Endothelial cell of umbilical vein (primary cell): ENCODE measurements around the gene SNED1. TPM values are rescaled to one million over a fixed set of nuclear protein-coding genes. Genes with fewer than 3 reads are reported as not detected.

ENCODE experiments used
- BruUV-seq: library from RNA; stranded (reverse); fragments of 400-500 nt; replicated peaks from 2 replicates; lab custom pipeline; 2021; lab: Mats Ljungman, UMichigan
- CTCF ChIA-PET: fragments of 300-600, 350-600 bp; sonication (Branson Sonifier 250); formaldehyde crosslinking; loops from one replicate; lab custom pipeline; 2021; ENCODE audit warnings: antibody characterized with exemption, inconsistent platforms; lab: Charles Lee
- POLR2A ChIA-PET: fragments of 300-600, 350-600 bp; sonication (Branson Sonifier 250); formaldehyde crosslinking; loops from one replicate; lab custom pipeline; 2021; ENCODE audit warnings: antibody characterized with exemption, inconsistent platforms; lab: Charles Lee
- DNase-seq: peaks from one replicate; pipeline ENCODE4 v3.0.0-alpha.2; 2011; ENCODE audit warnings: low read depth, low spot score
- FAIRE-seq: peaks from 2 replicates; lab custom pipeline; 2011; peaks lifted over from hg19 to GRCh38; lab: Jason Lieb, UNC
- H2AFZ ChIP-seq: 2 replicates; pipeline ENCODE4 v1.6.0; 2012; ENCODE audit warnings: low read depth, low read length, control low read depth, inconsistent platforms
- H3K27ac ChIP-seq: 2 replicates; pipeline ENCODE4 v1.5.1; 2011; ENCODE audit warnings: low read depth, mild to moderate bottlenecking, control low read depth, low read length, moderate library complexity; ENCODE audit not compliant: insufficient read depth
- H3K27me3 ChIP-seq, 2 experiments: 2 replicates each; pipeline versions ENCODE4 v1.6.0 to v1.6.1; 2011; ENCODE audit warnings: low read length in 2 of 2, mixed read lengths in 1 of 2; ENCODE audit not compliant: control insufficient read depth in 2 of 2, insufficient read depth in 2 of 2
- H3K36me3 ChIP-seq, 2 experiments: 2 replicates in 1 of 2; 3 replicates in 1 of 2; pipeline ENCODE4 v1.5.1; 2011; ENCODE audit warnings: low read length in 2 of 2, mild to moderate bottlenecking in 1 of 2, moderate library complexity in 1 of 2; ENCODE audit not compliant: control insufficient read depth in 2 of 2, insufficient read depth in 2 of 2; ENCODE audit errors: extremely low read depth in 1 of 2
- H3K4me1 ChIP-seq: 3 replicates; pipeline ENCODE4 v1.5.1; 2011; ENCODE audit warnings: mild to moderate bottlenecking, low read length; ENCODE audit not compliant: control insufficient read depth, insufficient read depth; ENCODE audit errors: extremely low read depth
- H3K4me2 ChIP-seq: 2 replicates; pipeline ENCODE4 v1.6.1; 2011; ENCODE audit warnings: low read length, control low read depth, mixed read lengths; ENCODE audit not compliant: insufficient read depth
- H3K4me3 ChIP-seq, 3 experiments: fragments of 200-600 bp in 1 of 3; sonication (generic), shearing (Covaris generic) in 1 of 3; replicated peaks in 1 of 3; 2 replicates each; pipeline ENCODE4 v1.5.1; 2011 to 2016; ENCODE audit warnings: control low read depth in 3 of 3, low read length in 3 of 3, mild to moderate bottlenecking in 2 of 3, inconsistent platforms in 1 of 3, low read depth in 1 of 3, moderate library complexity in 1 of 3; ENCODE audit not compliant: insufficient read depth in 1 of 3
- H3K79me2 ChIP-seq: 2 replicates; pipeline ENCODE4 v1.6.0; 2012; ENCODE audit warnings: low read length, inconsistent platforms; ENCODE audit not compliant: control insufficient read depth, insufficient read depth
- H3K9ac ChIP-seq: replicated peaks from 2 replicates; pipeline ENCODE3; 2011; ENCODE audit warnings: low read length, control low read depth; ENCODE audit not compliant: insufficient read depth; ENCODE audit errors: extremely low read depth
- H3K9me1 ChIP-seq: replicated peaks from 3 replicates; pipeline ENCODE4 v1.6.0; 2011; ENCODE audit warnings: mild to moderate bottlenecking, low read length; ENCODE audit not compliant: control insufficient read depth, insufficient read depth; ENCODE audit errors: extremely low read depth
- H3K9me3 ChIP-seq: replicated peaks from 2 replicates; pipeline ENCODE4 v1.5.1; 2012; ENCODE audit warnings: low read length, inconsistent platforms; ENCODE audit not compliant: control insufficient read depth, insufficient read depth
- H4K20me1 ChIP-seq: replicated peaks from 2 replicates; pipeline ENCODE3; 2011; ENCODE audit warnings: mild to moderate bottlenecking, low read length; ENCODE audit not compliant: control insufficient read depth, insufficient read depth; ENCODE audit errors: extremely low read depth
- CTCF ChIP-seq, 2 donors: IDR thresholded peaks; 1 replicate in 1 of 2; 2 replicates in 1 of 2; pipeline ENCODE4 v1.5.1; 2011; ENCODE audit warnings: low read length in 2 of 2, mild to moderate bottlenecking in 2 of 2, moderate library complexity in 2 of 2, control low read depth in 1 of 2, inconsistent platforms in 1 of 2, low read depth in 1 of 2; ENCODE audit not compliant: insufficient read depth in 1 of 2; ENCODE audit errors: extremely low read depth in 1 of 2
- EZH2 ChIP-seq: IDR thresholded peaks from 2 replicates; pipeline ENCODE4 v1.6.1; 2012; ENCODE audit warnings: borderline replicate concordance, low read depth, mild to moderate bottlenecking, moderate library complexity, low read length, inconsistent platforms; ENCODE audit not compliant: severe bottlenecking
- GATA2 ChIP-seq: IDR thresholded peaks from 2 replicates; pipeline ENCODE4 v1.7.0; 2011; ENCODE audit warnings: low read depth, mild to moderate bottlenecking, moderate library complexity, mixed read lengths, low read length; ENCODE audit not compliant: insufficient read length, insufficient read depth
- MAX ChIP-seq: IDR thresholded peaks from 2 replicates; pipeline ENCODE4 v1.6.1; 2011; ENCODE audit not compliant: insufficient read depth, insufficient read length
- POLR2AphosphoS5 ChIP-seq: IDR thresholded peaks from 2 replicates; pipeline ENCODE4 v1.6.1; 2012; ENCODE audit warnings: low read depth, mild to moderate bottlenecking, control low read depth, low read length, moderate library complexity; ENCODE audit not compliant: insufficient read depth
- dilution Hi-C: fragments of 300-500 bp; cut with MboI; formaldehyde crosslinking; loops from one replicate; pipeline ENCODE4 v1.15.0; 2019; ENCODE audit warnings: low sequenced_read_pairs; ENCODE audit not compliant: extremely low pct_ligation_motif_present
- intact Hi-C: fragments of 100-400 bp; cut with micrococcal nuclease; formaldehyde crosslinking; loops from one replicate; pipeline ENCODE4 v1.10.0; 2022
- polyA plus RNA-seq, 4 experiments: library from polyadenylated mRNA; depleted of rRNA in 3 of 4; stranded (reverse) in 3 of 4; unstranded in 1 of 4; fragments of >200 nt; gene quantifications; 2 replicates each; pipeline versions ENCODE4 v1.2.1 to v1.2.3, GENCODE V29; 2011 to 2012; ENCODE audit warnings: missing spikeins in 1 of 4
- total RNA-seq: library from RNA; stranded (reverse); gene quantifications from 2 replicates; pipeline ENCODE4 v1.2.3, GENCODE V29; 2021

Gene SNED1
- total and polyA plus RNA-seq, 2 donors (not counting 3 experiments of a cell fraction or from before 2014, with no cell fraction given) = 14.1 to 17.2 TPM

- CTCF ChIA-PET = interaction anchor here (0.6 to 2.7 kb wide), 36 partner anchors 8 to 206 kb away, joined by 3 to 30 read pairs (median 4); partner anchors contain the start of gene SNED1
- no TSS peak for BruUV-seq
- DNase-seq = peak; percentile 49
These were observed 14.9 kb upstream of the SNED1 start for GRCh38 chr2:240983361-240983995.

More at GRCh38 chr2:240983361-240983995, 14.9 kb upstream of the SNED1 start:
- intact Hi-C loops = no loop called here
- H3K4me1 ChIP-seq = peaks cover 14% of the 10 kb centered on the region
- H3K4me2 ChIP-seq = no peak overlapping the region
- POLR2A ChIA-PET = no interaction called here
- no peak for FAIRE-seq
- no peak overlapping the region for H2AFZ ChIP-seq
- no peaks in the 10 kb centered on the region for H3K9me3 ChIP-seq
- peaks cover 7 to 8% of the 10 kb centered on the region in 2 experiments for H3K27me3 ChIP-seq
- no peaks in the 10 kb centered on the region for H4K20me1 ChIP-seq
- dilution Hi-C loops = no loop called here
- H3K9me1 ChIP-seq = no peaks in the 10 kb centered on the region
- no peak overlapping the region for H3K4me3 ChIP-seq
- no peaks in the 10 kb centered on the region for H3K36me3 ChIP-seq
- no peak overlapping the region for H3K27ac ChIP-seq
- no peak overlapping the region for H3K9ac ChIP-seq
- TF ChIP-seq CTCF (IDR thresholded peaks at IDR 0.05; ENCODE audit: extremely low read depth in 1 of 2, insufficient read depth in 1 of 2, low read depth in 1 of 2, low read length in 2 of 2) (peak; percentile 50 to 80), POLR2AphosphoS5 (no peak), GATA2 (no peak), EZH2 (peak; percentile 21), MAX (no peak)
- no peaks in the 10 kb centered on the region for H3K79me2 ChIP-seq
